Astrocyte (in vitro differentiated cells and primary cell): ENCODE measurements around the gene CCDC185.

Experiments used
- EZH2 ChIP-seq: IDR thresholded peaks from 2 replicates; pipeline ENCODE4 v1.6.1; 2012; ENCODE audit warnings: mild to moderate bottlenecking, low read length, inconsistent platforms; ENCODE audit not compliant: insufficient read depth
- TF ChIP-seq, protein P1 (sequence below): IDR thresholded peaks from 2 replicates; pipeline ENCODE4 v1.5.1; 2011; ENCODE audit warnings: low read depth, mild to moderate bottlenecking, inconsistent platforms, low read length, moderate library complexity; ENCODE audit not compliant: insufficient read depth

DNA sequence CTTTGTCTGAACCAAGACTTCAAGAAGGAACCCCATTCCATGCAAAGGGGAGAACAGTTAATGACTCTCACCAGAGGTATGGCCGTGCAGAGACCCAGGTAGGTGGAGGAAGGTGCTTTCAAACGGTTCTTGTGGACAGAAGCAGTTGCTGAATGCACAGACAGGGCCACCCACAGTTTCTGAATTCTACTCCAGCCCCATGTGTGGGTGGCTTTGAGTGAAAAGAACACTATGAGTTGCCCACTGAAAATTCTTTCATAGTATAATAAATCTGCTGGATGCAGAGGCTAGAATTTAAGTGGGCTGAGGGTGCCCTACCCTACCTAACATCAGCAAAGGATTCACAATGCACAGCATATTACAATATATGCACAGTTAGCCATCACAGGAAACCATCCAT, 7.2 kb upstream of the CCDC185 start:
- TF ChIP-seq, protein P1, sequence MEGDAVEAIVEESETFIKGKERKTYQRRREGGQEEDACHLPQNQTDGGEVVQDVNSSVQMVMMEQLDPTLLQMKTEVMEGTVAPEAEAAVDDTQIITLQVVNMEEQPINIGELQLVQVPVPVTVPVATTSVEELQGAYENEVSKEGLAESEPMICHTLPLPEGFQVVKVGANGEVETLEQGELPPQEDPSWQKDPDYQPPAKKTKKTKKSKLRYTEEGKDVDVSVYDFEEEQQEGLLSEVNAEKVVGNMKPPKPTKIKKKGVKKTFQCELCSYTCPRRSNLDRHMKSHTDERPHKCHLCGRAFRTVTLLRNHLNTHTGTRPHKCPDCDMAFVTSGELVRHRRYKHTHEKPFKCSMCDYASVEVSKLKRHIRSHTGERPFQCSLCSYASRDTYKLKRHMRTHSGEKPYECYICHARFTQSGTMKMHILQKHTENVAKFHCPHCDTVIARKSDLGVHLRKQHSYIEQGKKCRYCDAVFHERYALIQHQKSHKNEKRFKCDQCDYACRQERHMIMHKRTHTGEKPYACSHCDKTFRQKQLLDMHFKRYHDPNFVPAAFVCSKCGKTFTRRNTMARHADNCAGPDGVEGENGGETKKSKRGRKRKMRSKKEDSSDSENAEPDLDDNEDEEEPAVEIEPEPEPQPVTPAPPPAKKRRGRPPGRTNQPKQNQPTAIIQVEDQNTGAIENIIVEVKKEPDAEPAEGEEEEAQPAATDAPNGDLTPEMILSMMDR: no peak
- no peak for TF ChIP-seq EZH2
